OCI-LY7 (cell line): ENCODE measurements around the gene NAB2. TPM values are rescaled to one million over a fixed set of nuclear protein-coding genes. Genes with fewer than 3 reads are reported as not detected.
"Not testable (repeated sequence)": the region's sequence is repeated elsewhere in the genome, so short reads cannot be mapped to it uniquely, and the experiment has no call there.

Experiments
- BruUV-seq: library from RNA; stranded (reverse); fragments of 400-500 nt; replicated peaks from 2 replicates; lab custom pipeline; 2021; lab: Mats Ljungman, UMichigan
- CTCF ChIA-PET: fragments of 300-600 bp; sonication (Branson Sonifier 250); formaldehyde crosslinking; loops from one replicate; lab custom pipeline; 2022; ENCODE audit warnings: antibody characterized with exemption; ENCODE audit not compliant: unreplicated experiment; lab: Charles Lee
- POLR2A ChIA-PET: fragments of 300-600 bp; sonication (Branson Sonifier 250); formaldehyde crosslinking; loops from one replicate; lab custom pipeline; 2022; ENCODE audit warnings: antibody characterized with exemption; lab: Charles Lee
- DNase-seq: peaks from one replicate; pipeline ENCODE4 v3.0.0-alpha.2; 2015; ENCODE audit warnings: low spot score
- H2AFZ ChIP-seq: fragments of 200-600 bp; sonication (generic), shearing (Covaris generic); 2 replicates; pipeline ENCODE4 v1.6.1; 2014; ENCODE audit warnings: mild to moderate bottlenecking, antibody characterized with exemption, low read length, moderate library complexity
- H3K27ac ChIP-seq: fragments of 200-600 bp; sonication (generic); 2 replicates; pipeline ENCODE4 v1.5.1; 2014; ENCODE audit warnings: mixed run types, low read depth, mild to moderate bottlenecking, moderate library complexity, low read length, inconsistent platforms; ENCODE audit not compliant: poor library complexity, severe bottlenecking
- H3K36me3 ChIP-seq: fragments of 200-600 bp; sonication (generic); 2 replicates; pipeline ENCODE4 v1.6.1; 2014; ENCODE audit warnings: mild to moderate bottlenecking, antibody characterized with exemption, low read length, moderate library complexity, mixed read lengths; ENCODE audit not compliant: insufficient read depth
- H3K4me1 ChIP-seq: fragments of 200-600 bp; sonication (generic); 2 replicates; pipeline ENCODE4 v1.5.1; 2014; ENCODE audit warnings: mild to moderate bottlenecking, low read length; ENCODE audit not compliant: insufficient read depth, poor library complexity, severe bottlenecking
- H3K4me2 ChIP-seq: fragments of 200-600 bp; sonication (generic); 2 replicates; pipeline ENCODE4 v1.6.1; 2014; ENCODE audit warnings: mild to moderate bottlenecking, low read length
- H3K4me3 ChIP-seq: fragments of 200-600 bp; sonication (generic); 2 replicates; pipeline ENCODE4 v1.5.1; 2014; ENCODE audit warnings: mild to moderate bottlenecking, low read depth, low read length; ENCODE audit not compliant: poor library complexity, severe bottlenecking
- H3K79me2 ChIP-seq: fragments of 200-600 bp; sonication (generic); 2 replicates; pipeline ENCODE4 v1.6.1; 2016; ENCODE audit warnings: low read depth, mild to moderate bottlenecking, low read length, moderate library complexity, mixed read lengths; ENCODE audit not compliant: insufficient read depth
- H3K9me2 ChIP-seq: fragments of 200-600 bp; sonication (generic); 2 replicates; pipeline ENCODE4 v1.6.1; 2016; ENCODE audit warnings: mild to moderate bottlenecking, low read length, mixed read lengths; ENCODE audit not compliant: insufficient read depth
- H3K9me3 ChIP-seq: fragments of 200-600 bp; sonication (generic); 2 replicates; pipeline ENCODE4 v1.6.1; 2014; ENCODE audit warnings: mild to moderate bottlenecking, mixed run types, low read length, mixed read lengths
- H4K20me1 ChIP-seq: fragments of 200-600 bp; sonication (generic); 2 replicates; pipeline ENCODE4 v1.6.1; 2014; ENCODE audit warnings: mild to moderate bottlenecking, antibody characterized with exemption, low read length, moderate library complexity, mixed read lengths; ENCODE audit not compliant: insufficient read depth
- CTCF ChIP-seq: fragments of 200-600 bp; sonication (generic); conservative IDR thresholded peaks from 2 replicates; pipeline ENCODE4 v1.5.1; 2014; ENCODE audit warnings: mild to moderate bottlenecking, antibody characterized with exemption, low read length, moderate library complexity, mixed read lengths
- EZH2phosphoT487 ChIP-seq: fragments of 200-600 bp; sonication (generic); IDR thresholded peaks from 2 replicates; pipeline ENCODE4 v1.6.1; 2018; ENCODE audit warnings: low read depth, borderline replicate concordance, mild to moderate bottlenecking, mixed run types, antibody characterized with exemption, low read length, moderate library complexity, mixed read lengths
- intact Hi-C: fragments of 100-400 bp; cut with micrococcal nuclease; formaldehyde crosslinking; loops from one replicate; pipeline ENCODE4 v1.10.0; 2022; ENCODE audit not compliant: unreplicated experiment
- total RNA-seq, 2 experiments: library from RNA; depleted of rRNA in 1 of 2; stranded (reverse); fragments of >200 nt in 1 of 2; shearing (Covaris generic) in 1 of 2; gene quantifications; 2 replicates each; pipeline ENCODE4 v1.2.3, GENCODE V29; 2014 to 2022

Gene NAB2
- total RNA-seq, 2 experiments from 2014 or later: 6.8 to 8.5 TPM

DNA sequence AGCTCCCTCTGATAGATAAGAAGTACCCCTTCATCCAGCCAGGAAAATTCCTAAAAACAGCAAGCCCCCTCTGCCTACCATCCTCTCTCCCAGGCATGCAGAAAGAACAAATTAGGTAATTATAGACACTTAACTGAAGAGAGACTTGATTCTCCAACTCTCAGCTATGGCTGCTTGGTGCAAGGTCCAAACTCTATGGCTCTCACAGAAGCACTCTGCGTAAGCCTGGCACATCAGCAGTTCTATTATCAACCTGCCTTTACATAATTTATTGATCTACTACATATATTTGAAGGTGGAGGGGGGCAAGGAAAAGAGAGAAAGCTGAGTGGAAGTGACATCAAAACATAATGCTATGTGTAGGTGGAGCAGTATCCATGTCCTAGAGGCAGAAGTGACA, 37.9 kb upstream of the NAB2 start:
- intact Hi-C loops: no loop called here

DNA sequence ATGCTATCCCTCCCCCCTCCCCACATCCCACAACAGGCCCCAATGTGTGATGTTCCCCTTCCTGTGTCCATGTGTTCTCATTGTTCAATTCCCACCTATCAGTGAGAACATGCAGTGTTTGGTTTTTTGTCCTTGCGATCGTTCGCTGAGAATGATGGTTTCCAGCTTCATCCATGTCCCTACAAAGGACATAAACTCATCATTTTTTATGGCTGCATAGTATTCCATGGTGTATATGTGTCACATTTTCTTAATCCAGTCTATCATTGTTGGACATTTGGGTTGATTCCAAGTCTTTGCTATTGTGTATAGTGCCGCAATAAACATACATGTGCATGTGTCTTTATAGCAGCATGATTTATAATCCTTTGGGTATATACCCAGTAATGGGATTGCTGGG, 35.8 kb upstream of the NAB2 start:
- BruUV-seq, H3K79me2 ChIP-seq, CTCF ChIA-PET, H3K9me2 ChIP-seq, POLR2A ChIA-PET, H3K27ac ChIP-seq, H2AFZ ChIP-seq, H3K4me1 ChIP-seq, intact Hi-C loops, H3K4me3 ChIP-seq, H3K4me2 ChIP-seq, H4K20me1 ChIP-seq, DNase-seq, H3K9me3 ChIP-seq: not testable (repeated sequence)
- H3K36me3 ChIP-seq: peaks cover 39% of the 10 kb centered on the region

More for the DNA sequence above, 37.9 kb upstream of the NAB2 start:
- Histone ChIP-seq H3K9me3 (no peaks in the 10 kb centered on the region), H3K4me1 (peaks cover 5% of the 10 kb centered on the region), H3K4me2 (no peak overlapping the region), H3K36me3 (peaks cover 17% of the 10 kb centered on the region), H3K79me2 (no peaks in the 10 kb centered on the region), H2AFZ (no peak overlapping the region), H3K4me3 (no peak overlapping the region), H4K20me1 (no peaks in the 10 kb centered on the region), H3K9me2 (no peaks in the 10 kb centered on the region), H3K27ac (no peak overlapping the region)
- DNase-seq: no peak
- no TSS peak for BruUV-seq
- ChIA-PET CTCF (interaction anchor here (0.9 kb wide), 1 partner anchor 9 kb away, joined by 3 read pairs; no protein-coding TSS in a partner anchor), POLR2A (interaction anchor here (1.8 kb wide), 1 partner anchor 10 kb away, joined by 5 read pairs; no protein-coding TSS in a partner anchor)
- TF ChIP-seq EZH2phosphoT487 (no peak), CTCF (no peak)

- H3K4me2 ChIP-seq, POLR2A ChIA-PET, BruUV-seq, H3K27ac ChIP-seq, H3K9me3 ChIP-seq, DNase-seq, H3K9me2 ChIP-seq, H2AFZ ChIP-seq, H4K20me1 ChIP-seq, H3K79me2 ChIP-seq, intact Hi-C loops, H3K4me3 ChIP-seq, CTCF ChIA-PET, H3K4me1 ChIP-seq: not testable (repeated sequence)
- H3K36me3 ChIP-seq: peaks cover 46% of the 10 kb centered on the region
Measured at GRCh38 chr12:57053901-57054300, 35.0 kb upstream of the NAB2 start.

DNA sequence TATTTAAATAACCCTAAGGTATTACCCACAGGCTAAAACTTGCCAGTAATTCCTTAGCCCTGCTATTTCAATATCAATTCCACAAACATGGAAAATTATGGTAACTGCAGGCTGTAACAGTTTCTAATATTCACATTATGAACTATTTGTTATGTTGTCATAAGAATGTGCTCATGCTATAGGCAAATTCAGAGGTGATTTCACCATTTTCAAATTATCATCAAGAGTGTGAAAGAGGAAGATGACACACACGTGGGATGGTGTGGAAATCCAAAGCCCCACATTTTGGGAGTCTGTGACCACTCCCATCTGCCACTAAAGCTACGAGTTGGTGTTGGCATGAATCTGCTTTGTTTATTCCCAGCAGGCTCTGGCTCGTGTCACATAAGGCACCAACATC, 33.1 kb upstream of the NAB2 start:
- CTCF ChIA-PET: no interaction called here
- Histone ChIP-seq H3K9me3 (no peaks in the 10 kb centered on the region), H3K9me2 (no peaks in the 10 kb centered on the region), H3K4me2 (no peak overlapping the region), H3K4me1 (peaks cover 12% of the 10 kb centered on the region), H3K4me3 (no peak overlapping the region), H3K36me3 (peaks cover 66% of the 10 kb centered on the region), H3K27ac (no peak overlapping the region), H4K20me1 (no peaks in the 10 kb centered on the region), H2AFZ (no peak overlapping the region), H3K79me2 (no peaks in the 10 kb centered on the region)
- intact Hi-C loops: no loop called here
- DNase-seq: no peak
- POLR2A ChIA-PET: interaction anchor here (0.6 kb wide), 1 partner anchor 38 kb away, joined by 3 read pairs; no protein-coding TSS in a partner anchor
- TF ChIP-seq CTCF (no peak), EZH2phosphoT487 (no peak)
- BruUV-seq: no TSS peak
